Thymus (tissue), 11 donors: ENCODE data around the gene RPS16. TPM values are rescaled to one million over a fixed set of nuclear protein-coding genes. Genes with fewer than 3 reads are reported as not detected.
A peak's percentile ranks its signal among the peaks of the same experiment; 100 is the strongest.
"Not testable (repeated sequence)": the region's sequence is repeated elsewhere in the genome, so short reads cannot be mapped to it uniquely, and the experiment has no call there.

Experiments
- DNase-seq, 9 donors: peaks; one replicate each; pipeline ENCODE4 v3.0.0-alpha.2; 2013; ENCODE audit warnings: low spot score in 9 of 9, low read depth in 6 of 9, missing footprints in 1 of 9
- H3K27ac ChIP-seq, 2 donors: one replicate each; pipeline ENCODE4 v1.5.1; 2013; ENCODE audit warnings: control low read depth in 1 of 2, low read depth in 1 of 2, low read length in 1 of 2, mild to moderate bottlenecking in 1 of 2, moderate library complexity in 1 of 2
- H3K27me3 ChIP-seq, 2 donors: one replicate each; pipeline ENCODE4 v1.5.1; 2013; ENCODE audit warnings: low read length in 1 of 2; ENCODE audit not compliant: control insufficient read depth in 2 of 2, insufficient read depth in 1 of 2
- H3K36me3 ChIP-seq, 2 donors: one replicate each; pipeline ENCODE4 v1.5.1; 2013; ENCODE audit warnings: low read length in 1 of 2, mild to moderate bottlenecking in 1 of 2, moderate library complexity in 1 of 2; ENCODE audit not compliant: control insufficient read depth in 2 of 2, insufficient read depth in 2 of 2
- H3K4me1 ChIP-seq, 2 donors: one replicate each; pipeline ENCODE4 v1.5.1; 2013; ENCODE audit warnings: low read length in 2 of 2; ENCODE audit not compliant: control insufficient read depth in 2 of 2, insufficient read depth in 2 of 2
- H3K4me3 ChIP-seq, 2 donors: one replicate each; pipeline ENCODE4 v1.5.1; 2013; ENCODE audit warnings: low read length in 2 of 2, control low read depth in 1 of 2, mild to moderate bottlenecking in 1 of 2
- H3K9me3 ChIP-seq, 2 donors: one replicate each; pipeline ENCODE4 v1.5.1; 2013; ENCODE audit warnings: low read length in 1 of 2, mild to moderate bottlenecking in 1 of 2; ENCODE audit not compliant: control insufficient read depth in 2 of 2, insufficient read depth in 1 of 2
- WGBS: extraction: QIAGEN DNeasy Blood & Tissue Kit; methylation state at CpG from one replicate; pipeline ENCODE4 v1.1.7; 2013; 5-methylcytosine and 5-hydroxymethylcytosine counted together
- polyA plus RNA-seq: library from polyadenylated mRNA; stranded (reverse); fragments of 200-250 nt; gene quantifications from one replicate; pipeline ENCODE4 v1.2.3, GENCODE V29; 2013
- total RNA-seq: library from RNA; stranded (reverse); fragments of 120-200 nt; gene quantifications from one replicate; pipeline ENCODE4 v1.2.4, GENCODE V29; 2013
- donor health status: healthy.

Gene RPS16
- total and polyA plus RNA-seq, 2 donors: 788 to 3,143 TPM

GRCh38 chr19:39469036-39469435, 33.3 kb upstream of the RPS16 start:
- WGBS: 97% methylated on average over 11 of the region's 11 CpGs

GRCh38 chr19:39467941-39468340, 32.2 kb upstream of the RPS16 start:
- Histone ChIP-seq H3K27ac (no peak overlapping the region), H3K4me1 (no peaks in the 10 kb centered on the region), H3K9me3 (no peaks in the 10 kb centered on the region), H3K4me3 (no peak overlapping the region), H3K36me3 (peaks cover 85 to 86% of the 10 kb centered on the region in 2 donors), H3K27me3 (no peaks in the 10 kb centered on the region)
- no peak for DNase-seq
- 99% methylated on average over 7 of the region's 7 CpGs for WGBS

More at GRCh38 chr19:39469036-39469435, 33.3 kb upstream of the RPS16 start:
- Histone ChIP-seq H3K36me3 (peaks cover 94 to 95% of the 10 kb centered on the region in 2 donors), H3K4me1 (no peaks in the 10 kb centered on the region), H3K4me3 (no peak overlapping the region), H3K27ac (no peak overlapping the region), H3K9me3 (no peaks in the 10 kb centered on the region), H3K27me3 (no peaks in the 10 kb centered on the region)
- no peak for DNase-seq

GRCh38 chr19:39465956-39466747, 30.4 kb upstream of the RPS16 start:
- DNase-seq: no peak
- no peak overlapping the region for H3K27ac ChIP-seq
- H3K27me3 ChIP-seq: no peaks in the 10 kb centered on the region
- H3K4me1 ChIP-seq: no peaks in the 10 kb centered on the region
- peaks cover 71 to 74% of the 10 kb centered on the region in 2 donors for H3K36me3 ChIP-seq
- no peaks in the 10 kb centered on the region for H3K9me3 ChIP-seq
- 99% methylated on average over 18 of the region's 18 CpGs for WGBS
- H3K4me3 ChIP-seq: no peak overlapping the region

GRCh38 chr19:39463403-39463802, 27.7 kb upstream of the RPS16 start:
- H3K4me3 ChIP-seq: no peak overlapping the region
- no peak overlapping the region for H3K27ac ChIP-seq
- no peaks in the 10 kb centered on the region for H3K9me3 ChIP-seq
- peaks cover 71 to 75% of the 10 kb centered on the region in 2 donors for H3K36me3 ChIP-seq
- DNase-seq: no peak
- no peaks in the 10 kb centered on the region for H3K4me1 ChIP-seq
- no peaks in the 10 kb centered on the region for H3K27me3 ChIP-seq
- WGBS: 97% methylated on average over 3 of the region's 3 CpGs

GRCh38 chr19:39451257-39451656, 15.5 kb upstream of the RPS16 start:
- not testable (repeated sequence) for H3K4me3 ChIP-seq, H3K27ac ChIP-seq, H3K27me3 ChIP-seq, H3K9me3 ChIP-seq, DNase-seq
- peaks cover 13 to 14% of the 10 kb centered on the region in 2 donors for H3K4me1 ChIP-seq
- 98% methylated on average over 8 of the region's 8 CpGs for WGBS
- H3K36me3 ChIP-seq: peaks cover 23 to 36% of the 10 kb centered on the region in 2 donors

GRCh38 chr19:39449116-39449797, 13.5 kb upstream of the RPS16 start:
- peaks cover 15 to 20% of the 10 kb centered on the region in 2 donors for H3K4me1 ChIP-seq
- no peaks in the 10 kb centered on the region for H3K9me3 ChIP-seq
- WGBS: 93% methylated on average over 8 of the region's 8 CpGs
- no peaks in the 10 kb centered on the region for H3K27me3 ChIP-seq
- DNase-seq: no peak
- peaks cover 17 to 27% of the 10 kb centered on the region in 2 donors for H3K36me3 ChIP-seq
- H3K27ac ChIP-seq: no peak overlapping the region
- no peak overlapping the region for H3K4me3 ChIP-seq

- Histone ChIP-seq H3K4me1 (peaks cover 18 to 21% of the 10 kb centered on the region in 2 donors), H3K4me3 (no peak overlapping the region)
Observed at GRCh38 chr19:39448271-39448670, 12.5 kb upstream of the RPS16 start.

GRCh38 chr19:39446365-39447084, 10.8 kb upstream of the RPS16 start:
- no peak for DNase-seq
- H3K4me1 ChIP-seq: peaks cover 18 to 21% of the 10 kb centered on the region in 2 donors
- no peaks in the 10 kb centered on the region for H3K27me3 ChIP-seq
- no peaks in the 10 kb centered on the region for H3K9me3 ChIP-seq
- no peak overlapping the region for H3K27ac ChIP-seq
- 92% methylated on average over 16 of the region's 16 CpGs for WGBS
- peak overlapping the region; percentile 79 to 87 for H3K4me3 ChIP-seq
- peaks cover 6 to 8% of the 10 kb centered on the region in 2 donors for H3K36me3 ChIP-seq

More at GRCh38 chr19:39448271-39448670, 12.5 kb upstream of the RPS16 start:
- H3K36me3 ChIP-seq: peaks cover 9 to 23% of the 10 kb centered on the region in 2 donors
- WGBS: 62% methylated on average over 3 of the region's 3 CpGs
- no peak overlapping the region for H3K27ac ChIP-seq
- H3K9me3 ChIP-seq: no peaks in the 10 kb centered on the region
- H3K27me3 ChIP-seq: no peaks in the 10 kb centered on the region
- no peak for DNase-seq
